ENCODE measurements around the gene GNA15.

- TF ChIP-seq CTCF (conservative IDR thresholded peaks at IDR 0.05 in 1 of 2, IDR thresholded peaks at IDR 0.05 in 1 of 2; ENCODE audit: low read depth in 1 of 2, low read length in 2 of 2) (peak; percentile 65 to 78), EZH2 (IDR thresholded peaks at IDR 0.05; ENCODE audit: low read length, missing control alignments) (no peak)
Measured at GRCh38 chr19:3125900-3126524, 9.8 kb upstream of the GNA15 start.
